Gastrocnemius medialis (tissue), 4 donors: ENCODE data around the gene PTPRM.

ENCODE experiments used
- CTCF ChIP-seq, 5 experiments: fragments of 450-650 bp in 3 of 5; fragments of 200-600 bp in 2 of 5; sonication (generic) in 2 of 5; IDR thresholded peaks in 4 of 5; conservative IDR thresholded peaks in 1 of 5; 1 replicate in 4 of 5; 2 replicates in 1 of 5; pipeline ENCODE4 v1.5.1; 2016 to 2019; ENCODE audit warnings: antibody characterized with exemption in 5 of 5, mild to moderate bottlenecking in 3 of 5, moderate library complexity in 3 of 5
- POLR2A ChIP-seq, 2 donors: fragments of 450-650 bp; IDR thresholded peaks; one replicate each; pipeline ENCODE4 v1.6.1; 2017; ENCODE audit warnings: antibody characterized with exemption in 2 of 2, mild to moderate bottlenecking in 2 of 2, moderate library complexity in 2 of 2

GRCh38 chr18:7535436-7536205 is 31.5 kb upstream of the PTPRM start:
- no peak for TF ChIP-seq POLR2A (IDR thresholded peaks at IDR 0.05)
- no peak for TF ChIP-seq CTCF (IDR thresholded peaks at IDR 0.05 in 4 of 5, conservative IDR thresholded peaks at IDR 0.05 in 1 of 5)
